MCF 10A (cell line): ENCODE measurements around the gene PPP1R12B. TPM values are rescaled to one million over a fixed set of nuclear protein-coding genes. Genes with fewer than 3 reads are reported as not detected.
"Not testable (repeated sequence)": the region's sequence is repeated elsewhere in the genome, so short reads cannot be mapped to it uniquely, and the experiment has no call there.

ENCODE experiments used
- BruUV-seq: library from RNA; stranded (reverse); fragments of 400-500 nt; replicated peaks from 2 replicates; lab custom pipeline; 2021; lab: Mats Ljungman, UMichigan
- CTCF ChIA-PET: fragments of 300-600 bp; sonication (Branson Sonifier 250); formaldehyde crosslinking; extraction: SDS; loops from one replicate; lab custom pipeline; 2021; ENCODE audit warnings: antibody characterized with exemption, inconsistent platforms; lab: Yijun Ruan, JAX
- POLR2A ChIA-PET: fragments of 300-600, 350-650 bp; sonication (Branson Sonifier 250); formaldehyde crosslinking; extraction: SDS; loops from one replicate; lab custom pipeline; 2020; ENCODE audit warnings: antibody characterized with exemption, inconsistent platforms; lab: Yijun Ruan, JAX
- DNase-seq: peaks from one replicate; pipeline ENCODE4 v3.0.0-alpha.2; 2018; ENCODE audit not compliant: unreplicated experiment
- H3K27ac Mint-ChIP-seq: one replicate; pipeline ENCODE4 v1.8.0; 2022; ENCODE audit warnings: mild to moderate bottlenecking, low read depth, mixed read lengths; ENCODE audit not compliant: unreplicated experiment
- H3K27me3 Mint-ChIP-seq: one replicate; pipeline ENCODE4 v1.8.0; 2022; ENCODE audit warnings: mixed read lengths; ENCODE audit not compliant: insufficient read depth, unreplicated experiment
- H3K36me3 Mint-ChIP-seq: one replicate; pipeline ENCODE4 v1.8.0; 2022; ENCODE audit warnings: mild to moderate bottlenecking, moderate library complexity, mixed read lengths; ENCODE audit not compliant: insufficient read depth, unreplicated experiment
- H3K4me1 Mint-ChIP-seq: one replicate; pipeline ENCODE4 v1.8.0; 2022; ENCODE audit warnings: mixed read lengths; ENCODE audit not compliant: insufficient read depth, unreplicated experiment
- H3K4me3 Mint-ChIP-seq: one replicate; pipeline ENCODE4 v1.8.0; 2022; ENCODE audit warnings: mild to moderate bottlenecking, moderate library complexity, mixed read lengths; ENCODE audit not compliant: unreplicated experiment
- H3K9me3 Mint-ChIP-seq: one replicate; pipeline ENCODE4 v1.8.0; 2022; ENCODE audit warnings: mixed read lengths; ENCODE audit not compliant: unreplicated experiment
- CTCF ChIP-seq: fragments of 200-600 bp; IDR thresholded peaks from one replicate; pipeline ENCODE4 v1.8.0; 2022; ENCODE audit warnings: antibody characterized with exemption, mild to moderate bottlenecking; ENCODE audit not compliant: unreplicated experiment
- intact Hi-C: fragments of 100-400 bp; cut with micrococcal nuclease; formaldehyde crosslinking; loops from 2 replicates; pipeline ENCODE4 v1.14.1; 2022
- total RNA-seq: library from RNA; stranded (reverse); gene quantifications from 2 replicates; pipeline ENCODE4 v1.2.3, GENCODE V29; 2022

PPP1R12B gene
- total RNA-seq, 1 experiment from 2014 or later: 33.8 TPM

DNA sequence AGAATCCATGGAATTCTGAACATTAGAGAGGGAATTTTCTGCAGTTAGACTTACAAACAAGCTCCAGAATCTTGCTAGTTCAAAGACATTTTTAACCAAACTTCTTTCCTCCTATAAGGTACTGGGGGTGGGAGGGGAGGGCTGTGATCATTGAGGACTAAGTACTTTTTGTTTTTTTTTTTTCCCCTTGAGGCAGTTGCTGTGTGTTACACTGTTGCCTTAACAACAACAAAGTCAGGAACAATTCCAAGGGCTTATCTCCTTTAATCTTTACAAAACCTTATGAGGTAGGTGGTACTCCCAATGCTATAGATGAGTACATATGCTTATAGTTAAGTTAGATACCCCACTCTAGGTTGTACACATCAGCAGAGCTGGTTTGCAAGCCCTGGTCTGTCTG is 62.9 kb downstream of the PPP1R12B start:
- ChIA-PET POLR2A (interaction anchor here (0.9 to 1.2 kb wide), 2 partner anchors 13 to 69 kb away, joined by 3 read pairs; partner anchors contain the start of gene UBE2T), CTCF (interaction anchor here (0.6 kb wide), 3 partner anchors 52 to 1561 kb away, joined by 3 to 4 read pairs (median 3); no protein-coding TSS in a partner anchor)

DNA sequence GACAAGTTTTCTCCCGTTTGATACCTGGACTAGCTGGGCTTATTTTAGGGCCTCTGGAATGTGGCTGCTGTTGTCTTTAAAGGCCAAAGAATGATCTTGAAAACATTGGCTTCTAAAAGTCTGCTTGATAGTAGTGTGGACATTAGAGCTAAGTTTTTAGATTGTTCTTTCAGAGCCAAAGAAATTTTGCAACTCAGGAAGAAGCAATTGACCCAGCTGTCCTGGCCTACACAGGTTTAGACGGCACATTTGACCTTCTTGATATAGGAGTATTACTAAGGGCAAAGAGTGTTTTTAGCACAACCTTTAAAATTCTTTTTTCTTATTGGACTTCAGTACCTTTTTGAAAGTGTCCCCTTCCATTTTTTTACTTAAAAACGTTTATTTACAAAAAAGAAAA is 63.9 kb downstream of the PPP1R12B start:
- H3K4me3 Mint-ChIP-seq, H3K36me3 Mint-ChIP-seq, H3K27me3 Mint-ChIP-seq, POLR2A ChIA-PET, H3K9me3 Mint-ChIP-seq, H3K27ac Mint-ChIP-seq, DNase-seq, CTCF ChIA-PET, intact Hi-C loops, BruUV-seq: not testable (repeated sequence)
- H3K4me1 Mint-ChIP-seq: peaks cover 22% of the 10 kb centered on the region

More for the DNA sequence above, 62.9 kb downstream of the PPP1R12B start:
- H3K27ac Mint-ChIP-seq: no peak overlapping the region
- H3K27me3 Mint-ChIP-seq: no peaks in the 10 kb centered on the region
- no peak for DNase-seq
- no peak for TF ChIP-seq CTCF
- no peaks in the 10 kb centered on the region for H3K36me3 Mint-ChIP-seq
- H3K4me1 Mint-ChIP-seq: peaks cover 25% of the 10 kb centered on the region
- no peaks in the 10 kb centered on the region for H3K9me3 Mint-ChIP-seq
- intact Hi-C loops: no loop called here
- no TSS peak for BruUV-seq
- no peak overlapping the region for H3K4me3 Mint-ChIP-seq

- Mint-ChIP-seq H3K36me3 (no peaks in the 10 kb centered on the region), H3K4me3 (no peak overlapping the region), H3K9me3 (no peaks in the 10 kb centered on the region), H3K4me1 (peaks cover 6% of the 10 kb centered on the region), H3K27me3 (no peaks in the 10 kb centered on the region), H3K27ac (no peak overlapping the region)
- ChIA-PET POLR2A (interaction anchor here (0.7 kb wide), 1 partner anchor 312 kb away, joined by 3 read pairs; no protein-coding TSS in a partner anchor), CTCF (no interaction called here)
- no TSS peak for BruUV-seq
- TF ChIP-seq CTCF: no peak
- intact Hi-C loops: no loop called here
- DNase-seq: no peak
These were observed 68.1 kb downstream of the PPP1R12B start for GRCh38 chr1:202416641-202417040.

DNA sequence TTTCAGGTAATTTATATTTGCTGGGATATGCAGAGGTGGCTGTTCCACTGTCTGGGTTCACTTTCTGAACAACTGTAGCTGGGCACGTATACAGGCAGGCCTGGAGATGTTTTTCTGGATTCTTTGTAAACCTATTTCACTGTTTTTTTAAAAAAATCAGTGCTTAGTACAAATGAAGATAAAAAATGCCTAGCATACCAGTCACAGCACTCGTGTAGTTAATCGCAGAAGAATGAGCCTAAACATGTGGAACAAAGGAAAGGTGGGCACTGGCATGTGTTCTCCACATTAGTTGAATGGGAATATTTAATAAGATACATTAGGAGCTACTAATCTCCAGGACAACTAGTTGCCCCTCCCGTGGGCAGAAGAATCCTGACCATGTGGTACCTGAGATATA is 68.6 kb downstream of the PPP1R12B start:
- DNase-seq: not testable (repeated sequence)

DNA sequence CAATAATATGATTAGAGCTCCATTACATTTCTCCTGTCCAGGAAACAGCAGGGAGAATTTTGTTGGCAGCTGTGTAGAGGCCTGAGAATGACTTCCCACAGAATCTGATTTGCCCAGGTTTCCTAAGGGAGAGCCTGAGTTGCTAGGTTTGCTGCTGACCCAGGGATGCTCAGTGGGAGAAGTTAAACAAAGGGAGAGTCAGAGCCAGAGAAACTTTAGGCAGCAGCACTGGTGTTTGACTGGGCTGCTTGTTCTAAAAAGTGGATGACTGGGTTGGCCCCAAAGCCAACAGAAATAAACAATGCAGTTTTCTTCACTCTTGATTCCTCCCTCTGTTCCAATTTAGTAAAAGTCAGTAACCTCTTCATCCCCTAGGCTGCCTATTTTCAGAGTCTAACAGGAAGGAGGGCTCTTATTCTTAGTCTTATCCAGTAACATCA is 69.3 kb downstream of the PPP1R12B start:
- intact Hi-C loops, BruUV-seq, H3K9me3 Mint-ChIP-seq, H3K4me3 Mint-ChIP-seq, H3K27ac Mint-ChIP-seq, DNase-seq, H3K27me3 Mint-ChIP-seq, H3K36me3 Mint-ChIP-seq, H3K4me1 Mint-ChIP-seq: not testable (repeated sequence)
- ChIA-PET POLR2A (interaction anchor here (1.1 to 1.2 kb wide), 2 partner anchors 35 to 182 kb away, joined by 3 read pairs; no protein-coding TSS in a partner anchor), CTCF (interaction anchor here (0.6 kb wide), 1 partner anchor 63 kb away, joined by 3 read pairs; no protein-coding TSS in a partner anchor)

More for the DNA sequence above, 68.6 kb downstream of the PPP1R12B start:
- H3K36me3 Mint-ChIP-seq, H3K27me3 Mint-ChIP-seq, H3K27ac Mint-ChIP-seq, H3K4me3 Mint-ChIP-seq, H3K4me1 Mint-ChIP-seq, H3K9me3 Mint-ChIP-seq, intact Hi-C loops, CTCF ChIA-PET: not testable (repeated sequence)
- TSS peak; percentile 29 for BruUV-seq
- POLR2A ChIA-PET: interaction anchor here (0.7 kb wide), 1 partner anchor 312 kb away, joined by 3 read pairs; no protein-coding TSS in a partner anchor

DNA sequence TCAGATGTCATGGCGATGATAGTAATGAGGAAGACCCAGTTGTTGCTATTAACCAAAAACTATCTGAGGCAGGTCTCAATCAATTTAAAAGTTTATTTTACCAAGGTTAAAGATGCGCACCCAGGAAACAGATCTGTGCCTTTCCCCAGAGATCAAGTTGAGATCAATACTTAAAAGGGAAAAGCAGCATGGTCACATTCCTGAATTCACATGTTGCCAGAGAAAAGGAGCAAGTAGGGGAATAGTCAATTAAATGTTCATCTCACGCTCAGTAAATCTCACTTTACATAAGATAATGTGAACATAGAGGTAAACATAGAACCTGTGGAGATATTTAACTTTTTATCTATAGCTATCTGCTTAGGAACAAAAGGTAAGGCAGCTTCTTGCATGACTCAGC is 71.2 kb downstream of the PPP1R12B start:
- CTCF ChIA-PET, H3K27ac Mint-ChIP-seq, BruUV-seq, H3K27me3 Mint-ChIP-seq, H3K4me3 Mint-ChIP-seq, intact Hi-C loops, H3K36me3 Mint-ChIP-seq, DNase-seq, H3K9me3 Mint-ChIP-seq: not testable (repeated sequence)
- POLR2A ChIA-PET: interaction anchor here (2.5 kb wide), 1 partner anchor 71 kb away, joined by 13 read pairs; the partner anchor contains the start of gene PPP1R12B
- H3K4me1 Mint-ChIP-seq: peaks cover 12% of the 10 kb centered on the region

DNA sequence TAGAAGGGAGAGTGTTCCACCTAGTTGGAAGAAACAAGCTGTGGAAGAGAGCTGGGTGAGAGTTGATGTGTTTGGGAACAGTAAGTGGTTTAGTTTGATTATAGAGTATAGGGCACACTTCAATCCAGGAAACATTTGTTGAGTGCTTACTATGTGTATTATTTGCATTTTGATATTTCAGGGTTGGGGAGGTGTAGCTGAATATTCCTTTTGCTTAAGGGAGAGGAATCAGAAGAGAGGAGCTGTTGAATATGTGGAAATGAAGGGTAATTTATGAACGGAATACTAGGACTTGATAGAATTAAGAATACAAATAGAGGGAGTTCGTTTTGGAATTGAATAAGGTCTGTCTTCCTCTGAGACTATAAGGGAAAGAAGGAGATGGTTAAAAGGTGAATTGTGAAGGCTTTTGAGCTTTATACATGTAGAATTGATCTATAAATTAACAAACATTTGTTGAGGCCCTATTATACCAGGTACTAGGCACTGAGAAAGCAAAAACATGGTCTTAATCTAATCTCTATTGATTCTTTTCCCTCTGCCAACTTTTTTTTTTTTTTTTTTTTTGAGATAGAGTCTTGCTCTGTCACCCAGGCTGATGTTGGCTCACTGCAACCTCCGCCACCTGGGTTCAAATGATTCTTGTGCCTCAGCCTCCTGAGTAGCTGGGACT is 72.1 kb downstream of the PPP1R12B start:
- DNase-seq, H3K27ac Mint-ChIP-seq, H3K9me3 Mint-ChIP-seq, H3K27me3 Mint-ChIP-seq, H3K36me3 Mint-ChIP-seq, intact Hi-C loops, BruUV-seq, H3K4me3 Mint-ChIP-seq: not testable (repeated sequence)
- peaks cover 12% of the 10 kb centered on the region for H3K4me1 Mint-ChIP-seq
- POLR2A ChIA-PET: interaction anchor here (2.5 kb wide), 1 partner anchor 72 kb away, joined by 13 read pairs; the partner anchor contains the start of gene PPP1R12B
- CTCF ChIA-PET: interaction anchor here (0.7 kb wide), 1 partner anchor 76 kb away, joined by 4 read pairs; no protein-coding TSS in a partner anchor
